BLaER1 treated with 17β-estradiol and CSF1 and Interleukin-3, amounts not matched to agents 10 nM and 100 nM (cell line): ENCODE data around the gene POLR1G.
"Not testable (repeated sequence)": the region's sequence is repeated elsewhere in the genome, so short reads cannot be mapped to it uniquely, and the experiment has no call there.

Experiments
- H3K27ac ChIP-seq, 11 experiments: shearing (Covaris generic); formaldehyde crosslinking; 2 replicates each; pipeline ENCODE4 v1.8.1; 2022
- H3K27me3 ChIP-seq, 11 experiments: shearing (Covaris generic); formaldehyde crosslinking; 2 replicates each; pipeline ENCODE4 v1.8.1; 2022
- H3K36me3 ChIP-seq, 11 experiments: shearing (Covaris generic); formaldehyde crosslinking; 2 replicates each; pipeline ENCODE4 v1.8.1; 2022
- H3K4me1 ChIP-seq, 10 experiments: shearing (Covaris generic); formaldehyde crosslinking; 2 replicates each; pipeline ENCODE4 v1.8.1; 2022
- H3K4me2 ChIP-seq, 11 experiments: shearing (Covaris generic); formaldehyde crosslinking; 2 replicates each; pipeline ENCODE4 v1.8.1; 2022
- H3K4me3 ChIP-seq, 10 experiments: shearing (Covaris generic); formaldehyde crosslinking; 2 replicates each; pipeline ENCODE4 v1.8.1; 2022
- H3K9ac ChIP-seq, 11 experiments: shearing (Covaris generic); formaldehyde crosslinking; 2 replicates each; pipeline ENCODE4 v1.8.1; 2022
- H3K9me3 ChIP-seq, 11 experiments: shearing (Covaris generic); formaldehyde crosslinking; replicated peaks in 1 of 11; 2 replicates each; pipeline ENCODE4 v1.8.1; 2022
- H4K20me1 ChIP-seq, 11 experiments: shearing (Covaris generic); formaldehyde crosslinking; 2 replicates each; pipeline ENCODE4 v1.8.1; 2022
- Cebpa-rat ChIP-seq, 11 experiments: shearing (Covaris generic); IDR thresholded peaks; 2 replicates each; pipeline ENCODE4 v1.8.1; 2022

The POLR1G gene

GRCh38 chr19:45421947-45422498, 15.6 kb downstream of the POLR1G start:
- Histone ChIP-seq H3K27ac (peak overlapping the region in 9 of 11 experiments; percentile 30 to 92 (median 52); a peak in 16 of 22 replicates), H3K4me3 (peak overlapping the region in 6 of 10 experiments; percentile 72 to 77 (median 74); a peak in 9 of 20 replicates), H3K4me1 (peaks cover 81 to 100% (median 94%) of the 10 kb centered on the region in 10 experiments), H3K27me3 (no peaks in the 10 kb centered on the region), H3K9ac (peak overlapping the region in 10 of 11 experiments; percentile 16 to 88 (median 84); a peak in 16 of 22 replicates), H3K9me3 (no peaks in the 10 kb centered on the region), H3K4me2 (peak overlapping the region; percentile 96 to 100 (median 99)), H4K20me1 (peaks cover 0 to 29% (median 7%) of the 10 kb centered on the region in 11 experiments; a peak in 15 of 22 replicates), H3K36me3 (peaks cover 12 to 27% (median 23%) of the 10 kb centered on the region in 11 experiments; a peak in 20 of 22 replicates)
- TF ChIP-seq Cebpa-rat (IDR thresholded peaks at IDR 0.05) = no peak

GRCh38 chr19:45423033-45423588, 16.7 kb downstream of the POLR1G start:
- H3K9ac ChIP-seq = peak overlapping the region; percentile 78 to 88 (median 85)
- H3K9me3 ChIP-seq = no peaks in the 10 kb centered on the region
- H3K4me1 ChIP-seq = peaks cover 70 to 99% (median 92%) of the 10 kb centered on the region in 10 experiments
- H4K20me1 ChIP-seq = peaks cover 0 to 26% (median 7%) of the 10 kb centered on the region in 11 experiments; a peak in 15 of 22 replicates
- peaks cover under 1 to 16% (median 13%) of the 10 kb centered on the region in 11 experiments; a peak in 17 of 22 replicates for H3K36me3 ChIP-seq
- peak overlapping the region; percentile 74 to 93 (median 91); a peak in 21 of 22 replicates for H3K27ac ChIP-seq
- peak overlapping the region; percentile 96 to 100 (median 99) for H3K4me2 ChIP-seq
- TF ChIP-seq Cebpa-rat (IDR thresholded peaks at IDR 0.05) = no peak
- peaks cover 0 to 5% (median 0%) of the 10 kb centered on the region in 11 experiments; a peak in 6 of 22 replicates for H3K27me3 ChIP-seq
- peak overlapping the region; percentile 68 to 77 (median 74) for H3K4me3 ChIP-seq

- H3K4me1 ChIP-seq = peaks cover 64 to 98% (median 91%) of the 10 kb centered on the region in 10 experiments
- TF ChIP-seq Cebpa-rat (IDR thresholded peaks at IDR 0.05) = no peak
- H3K9me3 ChIP-seq = no peaks in the 10 kb centered on the region
- H3K36me3 ChIP-seq = peaks cover 0 to 16% (median 11%) of the 10 kb centered on the region in 11 experiments; a peak in 15 of 22 replicates
- peak within 1 kb of the TSS; percentile 96 to 100 (median 99) for H3K4me2 ChIP-seq
- peak within 1 kb of the TSS; percentile 78 to 88 (median 85) for H3K9ac ChIP-seq
- H3K27me3 ChIP-seq = peaks cover 0 to 11% (median 5%) of the 10 kb centered on the region in 11 experiments; a peak in 11 of 22 replicates
- H3K4me3 ChIP-seq = peak within 1 kb of the TSS; percentile 68 to 77 (median 74)
- H4K20me1 ChIP-seq = peaks cover 0 to 20% (median 7%) of the 10 kb centered on the region in 11 experiments; a peak in 15 of 22 replicates
- peak within 1 kb of the TSS; percentile 74 to 93 (median 91) for H3K27ac ChIP-seq
These were observed 17.2 kb downstream of the POLR1G start, which contains the start of gene ERCC1 for GRCh38 chr19:45423589-45424190. TSS of gene ERCC1 (minus strand) at chr19:45423917. CDS start at chr19:45423374, 543 bp downstream.

- Histone ChIP-seq H3K27me3 (peaks cover 0 to 15% (median 8%) of the 10 kb centered on the region in 11 experiments; a peak in 11 of 22 replicates), H3K9ac (peak overlapping the region; percentile 78 to 88 (median 85)), H4K20me1 (peaks cover 0 to 13% (median 0%) of the 10 kb centered on the region in 11 experiments; a peak in 4 of 22 replicates), H3K4me1 (peaks cover 57 to 97% (median 90%) of the 10 kb centered on the region in 10 experiments), H3K4me3 (peak overlapping the region; percentile 68 to 77 (median 74)), H3K27ac (peak overlapping the region; percentile 74 to 93 (median 91)), H3K4me2 (peak overlapping the region; percentile 96 to 100 (median 99)), H3K36me3 (peaks cover 0 to 16% (median 11%) of the 10 kb centered on the region in 11 experiments; a peak in 15 of 22 replicates), H3K9me3 (no peaks in the 10 kb centered on the region)
- no peak for TF ChIP-seq Cebpa-rat (IDR thresholded peaks at IDR 0.05)
These were observed 18.0 kb downstream of the POLR1G start for GRCh38 chr19:45424191-45425058.

GRCh38 chr19:45428384-45429231, 22.2 kb downstream of the POLR1G start:
- peak overlapping the region; percentile 77 to 95 (median 92) for H3K4me2 ChIP-seq
- peaks cover 0 to 15% (median 8%) of the 10 kb centered on the region in 11 experiments; a peak in 11 of 22 replicates for H3K27me3 ChIP-seq
- no peaks in the 10 kb centered on the region for H3K36me3 ChIP-seq
- peak overlapping the region; percentile 31 to 77 (median 69); a peak in 21 of 22 replicates for H3K27ac ChIP-seq
- H3K4me1 ChIP-seq = peaks cover 23 to 72% (median 64%) of the 10 kb centered on the region in 10 experiments
- H3K9me3 ChIP-seq = no peaks in the 10 kb centered on the region
- H4K20me1 ChIP-seq = no peaks in the 10 kb centered on the region
- H3K9ac ChIP-seq = peak overlapping the region; percentile 60 to 82 (median 73)
- TF ChIP-seq Cebpa-rat (IDR thresholded peaks at IDR 0.05) = no peak
- peak overlapping the region; percentile 54 to 71 (median 60) for H3K4me3 ChIP-seq

- H4K20me1 ChIP-seq, H3K4me3 ChIP-seq, H3K9me3 ChIP-seq, H3K36me3 ChIP-seq: not testable (repeated sequence)
- Histone ChIP-seq H3K4me1 (peaks cover 17 to 60% (median 51%) of the 10 kb centered on the region in 10 experiments), H3K4me2 (peak overlapping the region in 7 of 11 experiments; percentile 6 to 94 (median 34); a peak in 4 of 22 replicates), H3K27me3 (peaks cover 0 to 15% (median 8%) of the 10 kb centered on the region in 11 experiments; a peak in 11 of 22 replicates), H3K9ac (peak overlapping the region in 1 of 11 experiments; percentile 44; a peak in 1 of 22 replicates), H3K27ac (peak overlapping the region in 4 of 11 experiments; percentile 35 to 60 (median 48); a peak in 6 of 22 replicates)
These were observed 23.5 kb downstream of the POLR1G start for GRCh38 chr19:45429896-45430295.

GRCh38 chr19:45431008-45431407, 24.6 kb downstream of the POLR1G start:
- TF ChIP-seq Cebpa-rat (IDR thresholded peaks at IDR 0.05) = peak in 5 of 11 experiments; percentile 21 to 67 (median 34); a peak in 7 of 22 replicates
- H3K9me3 ChIP-seq, H4K20me1 ChIP-seq, H3K4me3 ChIP-seq, H3K36me3 ChIP-seq: not testable (repeated sequence)
- Histone ChIP-seq H3K4me1 (peaks cover 6 to 49% (median 40%) of the 10 kb centered on the region in 10 experiments; a peak in 19 of 20 replicates), H3K27ac (peak overlapping the region in 8 of 11 experiments; percentile 42 to 60 (median 53); a peak in 12 of 22 replicates), H3K27me3 (peaks cover 0 to 15% (median 8%) of the 10 kb centered on the region in 11 experiments; a peak in 11 of 22 replicates), H3K9ac (peak overlapping the region in 3 of 11 experiments; percentile 6 to 49 (median 35); a peak in 3 of 22 replicates), H3K4me2 (peak overlapping the region in 9 of 11 experiments; percentile 6 to 57 (median 41); a peak in 14 of 22 replicates)

- Histone ChIP-seq H3K4me1 (peaks cover 5 to 34% (median 29%) of the 10 kb centered on the region in 10 experiments; a peak in 17 of 20 replicates), H3K27me3 (peaks cover 0 to 15% (median 8%) of the 10 kb centered on the region in 11 experiments; a peak in 11 of 22 replicates)
- not testable (repeated sequence) for H3K9ac ChIP-seq, H3K4me2 ChIP-seq, H3K9me3 ChIP-seq, H3K36me3 ChIP-seq, H3K4me3 ChIP-seq, H4K20me1 ChIP-seq, H3K27ac ChIP-seq
These were observed 26.1 kb downstream of the POLR1G start for GRCh38 chr19:45432543-45432942.
